ENCODE measurements around the gene KCNJ3.

Gene KCNJ3, protein sequence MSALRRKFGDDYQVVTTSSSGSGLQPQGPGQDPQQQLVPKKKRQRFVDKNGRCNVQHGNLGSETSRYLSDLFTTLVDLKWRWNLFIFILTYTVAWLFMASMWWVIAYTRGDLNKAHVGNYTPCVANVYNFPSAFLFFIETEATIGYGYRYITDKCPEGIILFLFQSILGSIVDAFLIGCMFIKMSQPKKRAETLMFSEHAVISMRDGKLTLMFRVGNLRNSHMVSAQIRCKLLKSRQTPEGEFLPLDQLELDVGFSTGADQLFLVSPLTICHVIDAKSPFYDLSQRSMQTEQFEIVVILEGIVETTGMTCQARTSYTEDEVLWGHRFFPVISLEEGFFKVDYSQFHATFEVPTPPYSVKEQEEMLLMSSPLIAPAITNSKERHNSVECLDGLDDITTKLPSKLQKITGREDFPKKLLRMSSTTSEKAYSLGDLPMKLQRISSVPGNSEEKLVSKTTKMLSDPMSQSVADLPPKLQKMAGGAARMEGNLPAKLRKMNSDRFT

DNA sequence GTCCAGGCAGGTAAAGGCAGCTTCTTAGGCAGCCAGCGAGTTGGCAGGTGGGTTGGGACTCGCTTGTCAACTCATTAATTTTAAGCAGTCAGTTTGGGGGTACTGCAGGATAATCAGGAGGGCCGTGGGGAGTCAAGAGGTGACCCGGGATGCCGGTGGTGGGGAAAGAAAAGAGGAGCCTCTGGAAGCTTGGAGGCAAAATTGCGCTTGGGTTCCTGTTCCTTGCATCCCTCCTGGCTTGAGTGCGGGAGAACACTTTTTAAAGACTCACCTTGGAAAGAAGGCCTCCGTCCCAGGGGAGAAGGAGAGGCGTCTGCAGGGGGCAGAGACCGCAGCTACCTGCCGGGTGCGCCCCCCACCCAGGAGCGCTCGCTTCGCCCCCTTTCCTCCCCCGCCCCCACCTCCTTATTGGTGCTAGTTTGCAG is at the start of gene KCNJ3:
Gene KCNJ3 (plus strand): TSS at position 400 of the 425 bp plus-strand sequence. CDS start 81 bp downstream, outside the sequence.
- no peak for DNase-seq

DNA sequence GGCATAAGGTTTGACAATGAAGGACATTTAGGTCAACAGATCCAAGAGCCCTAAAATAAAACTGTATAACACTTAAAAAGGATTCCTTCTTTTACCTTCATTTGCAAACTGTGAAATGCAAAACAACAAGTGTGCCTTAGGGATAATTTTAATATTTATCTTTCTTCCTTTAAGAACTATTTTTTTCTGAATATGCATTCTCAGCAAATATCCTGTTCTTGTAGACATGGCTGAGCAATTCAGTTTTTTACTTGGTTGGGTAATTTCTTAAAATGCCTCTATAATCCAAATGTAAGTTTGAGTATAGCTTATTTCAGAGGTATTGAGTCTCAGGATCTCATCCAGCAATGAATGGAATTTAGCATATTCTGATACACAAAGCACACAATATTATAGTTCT is 43.0 kb upstream of the KCNJ3 start:
- DNase-seq: no peak

DNA sequence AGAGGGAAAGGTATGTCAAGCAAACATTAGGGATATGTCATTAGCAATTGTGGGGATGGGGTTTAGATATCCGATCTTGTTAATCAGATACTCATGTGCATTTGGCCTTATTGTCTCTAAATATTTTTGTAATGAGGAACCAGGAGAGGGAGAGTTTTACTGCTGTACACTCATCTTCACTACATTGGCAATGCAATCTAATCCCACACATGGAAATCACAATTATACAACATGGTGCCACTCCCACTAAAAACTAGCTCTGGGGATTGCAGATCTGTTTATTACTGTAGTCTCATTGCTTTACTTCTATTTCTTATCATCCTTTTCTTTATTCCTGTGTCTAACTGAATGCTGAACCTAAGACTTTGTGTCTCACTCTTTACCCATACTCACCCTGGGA is 39.6 kb upstream of the KCNJ3 start:
- DNase-seq: no peak

DNA sequence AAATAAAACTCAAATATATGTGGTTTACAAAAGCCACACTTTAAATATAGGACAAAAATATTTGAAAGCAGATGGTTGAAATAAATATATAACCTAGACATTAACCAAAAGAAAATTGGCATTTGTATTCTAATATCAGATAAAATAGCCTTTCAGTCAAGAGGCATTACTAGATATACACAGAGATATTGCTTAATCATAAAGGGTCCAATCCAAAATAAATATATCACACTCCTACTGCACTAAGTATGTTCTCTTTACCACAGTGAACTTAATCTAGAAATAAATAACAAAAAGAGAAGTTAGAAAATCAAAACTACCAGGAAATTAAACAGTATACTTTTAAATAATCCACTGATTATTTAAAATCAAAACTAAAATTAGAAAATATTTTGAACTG is 34.2 kb upstream of the KCNJ3 start:
- no peak for DNase-seq

DNA sequence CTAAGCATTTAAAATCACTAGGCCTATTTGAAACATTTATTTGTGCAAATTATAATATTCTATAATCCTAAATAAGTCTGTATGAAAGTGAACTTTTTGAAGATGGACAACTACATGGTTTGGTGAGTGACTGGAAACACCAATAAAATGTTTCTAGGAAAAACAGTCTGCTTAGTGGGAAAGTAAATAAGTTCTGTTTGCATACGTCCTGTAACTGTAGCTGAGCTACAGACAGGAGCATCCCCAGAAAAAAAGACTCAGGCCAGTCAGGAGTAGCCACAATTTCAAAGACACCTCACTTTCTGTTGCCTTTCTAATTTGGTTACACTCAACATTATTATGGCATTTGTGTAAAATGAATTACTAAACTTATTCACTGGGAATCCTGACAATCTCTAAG is 28.4 kb upstream of the KCNJ3 start:
- DNase-seq: no peak

DNA sequence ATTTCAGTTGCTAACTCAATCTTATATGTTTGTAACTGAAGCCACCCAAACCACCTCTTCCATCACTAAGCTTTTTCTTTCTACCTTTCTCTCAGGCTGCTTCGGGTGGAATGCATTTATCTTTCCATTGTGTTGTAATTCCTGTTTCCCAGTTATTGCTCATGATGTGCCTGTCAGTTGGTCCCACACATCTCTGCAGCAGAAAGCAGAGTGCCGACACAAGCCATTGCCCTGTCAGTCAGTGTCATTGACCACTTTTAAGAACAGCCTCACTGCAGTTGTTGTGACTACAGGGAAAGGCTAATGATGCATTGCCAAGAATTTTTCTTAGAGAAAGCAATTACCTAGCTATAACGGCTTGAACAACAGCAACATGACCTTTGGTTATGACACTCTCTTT is 24.8 kb upstream of the KCNJ3 start:
- DNase-seq: no peak

DNA sequence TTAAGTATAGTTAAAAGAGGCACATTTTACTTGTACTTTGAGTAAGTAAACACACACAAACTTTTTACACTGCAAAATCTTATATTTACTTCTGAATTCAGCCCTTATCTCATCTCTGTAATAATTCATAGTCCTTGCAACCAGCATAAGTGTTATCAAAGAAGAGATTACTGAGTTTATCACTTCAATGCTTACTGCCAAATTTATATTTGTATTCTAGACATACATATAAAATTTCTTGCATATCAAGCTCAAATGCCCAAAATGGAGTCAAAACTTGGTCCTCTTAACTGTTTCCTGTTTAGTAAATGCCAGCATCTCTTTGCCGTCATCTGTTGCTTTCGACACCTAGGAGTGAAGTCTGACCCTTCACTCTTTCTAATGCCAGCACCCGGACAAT is 21.1 kb upstream of the KCNJ3 start:
- no peak for DNase-seq

DNA sequence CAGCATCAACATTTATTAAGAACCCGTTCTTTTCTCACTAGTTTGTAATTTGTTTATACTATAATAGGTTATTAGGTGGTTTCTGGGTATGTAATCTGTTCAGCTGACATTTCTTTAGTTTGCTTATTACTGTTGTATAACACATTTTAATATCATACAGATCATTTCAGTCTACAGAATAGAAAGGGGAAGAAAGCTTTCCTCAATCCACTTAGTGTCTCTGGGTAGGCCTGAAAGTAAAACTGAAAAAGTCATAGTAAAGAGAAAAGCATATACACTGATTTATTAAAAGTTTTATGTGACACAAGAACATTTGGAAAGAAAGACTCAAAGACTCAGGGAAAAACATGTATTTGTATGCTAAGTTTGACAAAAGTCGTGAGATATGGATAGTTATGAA is 16.8 kb upstream of the KCNJ3 start:
- no peak for DNase-seq

DNA sequence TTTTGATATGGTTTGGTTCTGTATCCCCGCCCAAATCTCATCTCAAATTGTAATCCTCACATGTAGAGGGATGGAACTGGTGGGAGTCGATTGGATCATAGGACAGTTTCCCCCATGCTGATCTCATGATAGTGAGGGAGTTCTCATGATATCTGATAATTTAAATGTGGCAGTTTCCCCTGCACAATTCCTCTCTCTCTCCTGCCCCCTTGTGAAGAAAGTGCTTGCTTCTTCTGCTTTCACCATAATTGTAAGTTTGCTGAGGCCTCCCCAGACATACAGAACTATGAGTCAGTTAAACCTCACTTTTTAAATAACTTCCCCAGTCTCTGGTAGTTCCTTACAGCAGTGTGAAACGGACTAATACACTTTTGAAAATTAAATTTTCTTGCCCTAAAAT is 12.3 kb upstream of the KCNJ3 start:
- no peak for DNase-seq

DNA sequence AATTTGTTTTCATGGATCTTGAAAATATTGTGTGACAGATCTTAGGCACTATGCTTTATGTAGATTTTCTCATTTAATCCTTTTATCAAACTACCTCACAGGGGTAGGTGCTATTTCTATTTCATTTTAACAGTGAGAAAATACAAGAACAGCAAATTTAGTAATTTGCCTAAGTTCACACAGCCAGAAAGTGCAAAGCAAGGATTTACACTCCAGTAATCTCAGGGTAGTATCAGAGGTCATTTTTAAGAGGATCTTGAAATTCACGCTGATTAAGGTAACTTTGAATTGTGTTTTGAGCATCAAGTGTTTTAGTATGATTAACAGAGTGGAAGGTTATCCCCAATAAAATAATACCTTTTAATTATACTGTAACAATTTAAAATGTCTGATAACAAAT is 10.1 kb upstream of the KCNJ3 start:
- no peak for DNase-seq

DNA sequence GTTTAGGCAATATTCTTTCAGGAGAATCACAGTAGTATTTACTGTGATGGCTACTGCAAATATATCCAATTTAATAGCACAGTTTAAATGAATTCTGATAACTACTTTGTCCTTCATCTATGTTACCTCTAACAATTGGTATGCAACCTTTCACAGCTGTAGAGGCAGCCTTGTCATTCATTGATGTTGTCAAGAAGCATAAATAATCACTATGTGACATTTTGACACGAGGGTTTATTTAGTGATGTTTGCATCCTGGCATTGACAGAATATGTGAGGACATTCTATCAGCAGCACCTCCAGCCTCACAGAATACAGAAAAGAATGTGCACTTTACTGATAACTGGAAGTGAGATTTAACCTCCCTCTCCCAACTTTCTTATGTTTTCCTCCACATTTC is 9.3 kb upstream of the KCNJ3 start:
- DNase-seq: no peak

DNA sequence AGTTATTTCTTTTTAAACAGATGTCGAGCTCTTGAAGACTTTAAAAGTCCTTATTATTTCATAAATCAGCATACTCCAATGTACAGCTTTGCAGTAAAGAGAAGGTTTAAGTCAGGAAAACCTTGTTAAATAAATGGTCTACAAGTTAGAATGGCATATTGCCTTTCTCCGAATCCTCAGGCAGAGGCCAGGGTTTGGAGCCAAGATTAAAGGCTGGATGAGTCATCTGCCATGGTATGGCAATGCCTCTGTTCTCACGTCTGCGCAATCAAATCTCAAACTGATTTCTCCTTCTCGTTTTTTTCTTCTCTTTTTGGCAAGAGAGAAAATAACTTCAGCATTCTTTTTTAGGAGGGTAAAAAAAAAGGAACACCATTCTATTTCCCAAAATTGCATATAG is 5.6 kb upstream of the KCNJ3 start:
- no peak for DNase-seq

DNA sequence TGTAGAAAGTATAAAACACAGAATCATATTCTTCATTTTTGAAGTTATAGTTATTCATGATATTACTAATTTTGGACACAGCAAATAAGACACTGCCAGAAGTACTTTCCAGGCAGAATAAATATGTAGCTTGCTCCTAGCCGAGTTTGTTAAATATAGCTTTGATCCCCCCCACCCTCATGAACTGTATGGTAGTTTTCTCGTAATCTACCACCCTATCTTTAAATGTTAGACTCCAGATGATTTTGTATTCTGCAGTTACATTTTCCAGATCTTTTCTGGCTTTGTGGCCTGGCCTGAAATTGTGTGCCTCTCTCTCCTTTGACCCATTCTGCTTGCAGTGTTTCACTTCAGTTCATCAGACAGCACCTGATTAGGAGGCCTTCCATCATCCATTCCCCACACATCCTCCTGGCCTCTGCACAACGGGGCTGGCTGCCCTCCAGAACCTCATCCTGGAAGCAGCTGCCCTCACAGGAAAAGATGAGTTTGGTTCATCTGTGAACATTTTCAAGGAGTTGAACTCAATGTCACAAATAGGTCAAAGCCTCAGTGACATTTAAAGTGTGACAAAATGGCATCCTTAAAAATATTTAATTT is 4.7 kb upstream of the KCNJ3 start:
- no peak for DNase-seq

DNA sequence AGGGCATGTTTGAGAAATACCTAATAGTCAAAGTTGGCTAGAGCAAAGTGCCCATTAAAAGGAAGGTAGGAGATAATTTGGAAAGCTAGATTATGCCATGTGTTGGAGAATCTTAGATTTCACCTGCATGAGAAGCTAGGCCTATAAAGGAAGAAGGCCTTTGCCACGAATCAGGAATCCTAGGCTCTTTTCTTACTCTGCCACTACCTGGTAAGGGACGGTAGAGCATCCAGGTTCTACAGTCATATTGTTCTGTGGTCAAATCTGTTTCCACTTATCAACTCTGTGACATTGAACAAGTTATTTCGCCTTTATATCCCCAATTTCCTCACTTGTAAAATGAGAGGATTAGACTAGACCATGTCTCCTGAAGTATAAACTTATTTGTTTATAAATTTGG is 3.6 kb upstream of the KCNJ3 start:
- DNase-seq: no peak

DNA sequence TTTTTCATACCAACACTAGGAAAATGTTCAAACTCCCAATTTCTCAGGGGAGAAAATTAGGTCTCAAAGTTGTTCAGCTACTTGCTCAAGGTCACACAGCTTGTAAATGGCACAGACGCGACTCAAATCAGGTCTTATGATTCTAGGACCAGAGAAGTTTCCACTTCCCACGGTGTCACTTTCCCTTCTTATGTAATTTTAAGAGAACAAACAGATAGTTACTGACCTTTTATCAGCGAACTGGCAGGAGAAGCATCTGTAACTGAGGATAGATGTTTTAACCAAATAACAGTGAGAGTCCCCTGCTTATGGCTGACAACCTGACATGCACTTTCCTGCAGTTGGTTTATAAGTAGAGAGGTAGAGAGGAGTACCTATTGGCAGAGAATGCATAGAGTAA is 2.1 kb upstream of the KCNJ3 start:
- DNase-seq: no peak

DNA sequence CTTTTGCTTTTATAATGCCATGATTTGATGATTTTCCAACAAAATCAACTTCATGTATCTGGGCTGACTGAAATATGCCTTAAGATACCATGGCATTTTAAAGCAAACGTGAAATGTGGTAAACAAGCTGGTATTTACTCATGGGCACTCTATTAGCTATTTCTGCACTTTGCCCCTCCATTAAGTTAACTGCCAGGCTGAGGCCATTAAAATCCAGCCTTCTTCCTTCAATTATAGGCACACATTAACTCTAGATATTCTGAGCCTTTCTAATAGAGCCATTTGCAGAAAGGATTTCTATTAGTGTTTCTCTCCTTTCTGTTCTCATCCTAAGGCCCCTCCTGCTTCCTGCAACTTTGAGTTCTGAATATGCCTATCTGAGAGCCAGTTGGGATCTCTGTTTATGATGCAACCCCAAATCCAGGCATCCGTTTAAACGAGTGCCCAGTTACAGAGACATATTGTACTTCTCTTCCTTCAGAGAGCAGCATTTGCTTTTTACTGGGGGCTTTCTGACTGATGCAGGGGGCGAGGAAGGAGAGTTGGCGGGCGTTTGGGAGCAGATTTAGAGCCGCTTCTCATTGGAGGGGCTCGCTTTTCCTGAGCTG is 1.6 kb upstream of the KCNJ3 start:
- no peak for DNase-seq

DNA sequence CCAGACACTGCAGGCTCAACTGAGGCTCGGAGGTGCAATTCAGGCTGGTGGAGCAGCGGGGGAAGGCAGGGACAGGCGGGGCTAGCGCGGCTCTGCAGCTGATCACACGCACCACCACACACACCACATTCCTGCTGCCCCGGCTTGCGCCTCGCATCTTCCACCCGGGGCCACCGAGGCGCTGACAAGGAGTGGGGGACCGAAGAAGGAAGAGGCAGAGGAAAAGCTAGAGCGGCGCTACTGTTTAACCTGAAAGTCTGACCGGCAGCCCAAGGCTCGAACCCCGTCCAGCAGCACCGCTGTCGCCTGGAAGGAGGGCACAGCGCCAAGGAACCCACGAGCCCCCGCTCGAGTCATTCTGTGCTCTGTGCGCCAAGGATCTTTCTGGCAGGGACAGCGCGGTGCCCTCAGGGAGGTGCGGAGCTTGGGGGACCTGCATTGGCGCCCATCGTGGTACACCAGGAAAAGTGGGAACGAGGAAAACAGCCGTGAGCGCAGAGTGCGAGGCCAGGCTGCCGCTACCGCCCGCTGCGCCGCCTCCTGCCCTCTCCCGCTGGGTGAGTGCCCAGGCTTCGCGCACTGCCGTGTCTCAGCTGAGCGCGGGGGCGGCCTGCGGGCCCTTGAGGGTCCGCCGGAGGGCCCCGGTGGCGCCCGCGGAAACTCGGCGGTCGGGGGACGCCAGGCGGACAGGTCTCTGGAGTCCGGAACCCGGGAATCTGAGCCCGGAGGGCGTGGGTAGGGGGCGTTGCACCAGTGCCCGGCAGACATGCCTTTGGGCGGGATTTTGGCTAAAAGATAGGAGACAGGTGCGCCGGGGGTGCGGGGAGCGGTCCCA is 860 bp upstream of the KCNJ3 start:
- no peak for DNase-seq

DNA sequence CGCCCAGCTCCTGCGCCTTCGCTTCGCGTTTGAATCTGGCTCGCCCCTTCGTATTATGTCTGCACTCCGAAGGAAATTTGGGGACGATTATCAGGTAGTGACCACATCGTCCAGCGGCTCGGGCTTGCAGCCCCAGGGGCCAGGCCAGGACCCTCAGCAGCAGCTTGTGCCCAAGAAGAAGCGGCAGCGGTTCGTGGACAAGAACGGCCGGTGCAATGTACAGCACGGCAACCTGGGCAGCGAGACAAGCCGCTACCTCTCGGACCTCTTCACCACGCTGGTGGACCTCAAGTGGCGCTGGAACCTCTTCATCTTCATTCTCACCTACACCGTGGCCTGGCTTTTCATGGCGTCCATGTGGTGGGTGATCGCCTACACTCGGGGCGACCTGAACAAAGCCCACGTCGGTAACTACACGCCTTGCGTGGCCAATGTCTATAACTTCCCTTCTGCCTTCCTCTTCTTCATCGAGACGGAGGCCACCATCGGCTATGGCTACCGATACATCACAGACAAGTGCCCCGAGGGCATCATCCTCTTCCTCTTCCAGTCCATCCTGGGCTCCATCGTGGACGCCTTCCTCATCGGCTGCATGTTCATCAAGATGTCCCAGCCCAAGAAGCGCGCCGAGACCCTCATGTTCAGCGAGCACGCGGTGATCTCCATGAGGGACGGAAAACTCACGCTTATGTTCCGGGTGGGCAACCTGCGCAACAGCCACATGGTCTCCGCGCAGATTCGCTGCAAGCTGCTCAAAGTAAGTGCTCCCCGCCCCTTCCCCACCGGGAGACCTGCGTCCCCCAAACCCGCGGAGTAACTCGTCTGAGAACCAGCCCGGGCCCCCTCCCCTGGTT is 453 bp downstream of the KCNJ3 start:
- DNase-seq: no peak

DNA sequence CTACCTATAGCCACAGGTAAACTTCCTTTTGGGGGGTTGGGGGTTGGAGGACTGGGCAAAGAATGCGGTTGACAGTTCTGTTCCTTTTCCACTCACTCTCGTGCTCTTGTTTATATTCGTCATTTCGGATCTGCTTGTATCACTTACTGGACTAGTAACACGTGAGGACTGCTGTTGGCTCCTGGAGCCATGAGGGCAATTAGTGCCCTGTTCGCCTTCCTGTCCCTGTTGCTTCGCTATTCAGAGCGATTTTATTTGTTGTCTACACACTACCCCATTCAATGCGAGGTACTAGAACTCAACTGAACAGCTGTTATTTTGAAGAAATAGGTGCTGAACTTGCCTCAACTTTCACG is 1.1 kb downstream of the KCNJ3 start:
- DNase-seq: no peak

DNA sequence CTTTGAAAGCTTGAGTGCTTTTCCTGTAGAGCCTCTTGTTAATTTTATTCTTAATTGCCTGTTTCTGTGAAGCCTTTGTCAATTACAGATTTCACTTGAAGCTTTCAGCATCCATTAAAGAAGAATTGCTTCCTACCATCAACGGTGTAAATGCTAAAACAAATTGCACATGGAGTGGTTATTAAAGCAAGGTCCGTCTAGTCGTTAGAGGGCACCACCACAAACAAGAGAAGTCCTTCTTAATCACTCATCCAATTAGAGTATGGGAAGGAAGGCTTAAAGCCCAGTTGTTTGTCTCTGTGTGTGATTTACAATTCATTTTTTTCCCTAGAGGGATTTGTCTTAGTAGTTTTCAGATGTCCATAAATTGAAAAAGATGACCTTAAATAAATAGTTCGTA is 1.6 kb downstream of the KCNJ3 start:
- DNase-seq: no peak

DNA sequence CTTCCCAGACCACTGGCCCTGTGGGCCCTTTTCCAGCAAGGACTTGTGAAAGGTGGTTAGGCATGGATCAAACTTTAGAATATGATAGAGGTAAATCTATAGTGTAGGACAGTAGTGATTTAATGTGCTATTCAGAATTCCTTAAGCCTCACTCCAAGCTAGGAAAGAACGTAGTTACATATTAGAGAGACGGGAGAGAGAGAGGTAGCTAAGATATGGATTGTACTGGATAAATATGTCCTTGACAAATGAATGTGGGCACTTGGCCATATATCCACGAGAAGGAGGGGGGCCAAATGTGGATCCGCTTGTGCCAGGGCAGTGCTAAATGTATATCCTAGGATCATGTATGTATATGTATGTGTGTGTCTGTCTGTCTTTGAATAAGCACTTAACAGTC is 6.5 kb downstream of the KCNJ3 start:
- DNase-seq: no peak

DNA sequence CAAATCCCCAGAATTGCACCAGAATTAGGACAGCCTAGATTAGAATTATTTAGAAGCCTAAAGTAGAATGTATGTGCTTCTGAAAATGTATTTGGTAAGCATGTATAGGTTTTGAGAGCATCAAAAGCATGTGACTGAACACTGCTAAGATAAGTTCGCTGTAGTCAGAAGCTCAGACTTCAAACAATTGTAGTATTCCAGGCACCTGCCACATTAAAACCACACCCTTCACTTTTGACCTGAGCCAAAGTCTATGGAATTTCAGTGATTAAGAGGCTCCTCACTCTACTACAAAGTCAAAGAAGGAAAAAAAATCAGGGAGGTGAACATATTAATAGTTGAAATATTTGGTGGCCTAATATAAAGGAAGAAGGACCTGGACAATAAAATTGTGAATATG is 8.2 kb downstream of the KCNJ3 start:
- no peak for DNase-seq

Measured in NCI-H1092 (cell line).